HepG2 (cell line): ENCODE data around the gene CLPTM1L. TPM values are rescaled to one million over a fixed set of nuclear protein-coding genes. Genes with fewer than 3 reads are reported as not detected.

ENCODE experiments used
- ATF5 ChIP-seq: sonication (generic); formaldehyde crosslinking; IDR thresholded peaks from 2 replicates; pipeline ENCODE4 v1.4.0; 2020; ENCODE audit warnings: mild to moderate bottlenecking, low read depth, missing genetic modification reagents
- BCL6 ChIP-seq: IDR thresholded peaks from 2 replicates; pipeline ENCODE4 v1.6.1; 2016; ENCODE audit warnings: missing genetic modification reagents, missing compliant biosample characterization
- DPF2 ChIP-seq: sonication (generic); formaldehyde crosslinking; IDR thresholded peaks from 2 replicates; pipeline ENCODE4 v1.4.0; 2020; ENCODE audit warnings: mild to moderate bottlenecking, low read depth, missing genetic modification reagents, borderline replicate concordance
- FOXP1 ChIP-seq, 2 experiments: fragments of 450-650 bp in 1 of 2; IDR thresholded peaks; 2 replicates each; pipeline ENCODE4 v1.6.1; 2017 to 2018; ENCODE audit warnings: antibody characterized with exemption in 1 of 2
- GMEB1 ChIP-seq: sonication (generic); formaldehyde crosslinking; IDR thresholded peaks from 2 replicates; pipeline ENCODE4 v1.5.1; 2020; ENCODE audit warnings: missing genetic modification reagents, mild to moderate bottlenecking, borderline replicate concordance
- HOXA3 ChIP-seq: sonication (generic); formaldehyde crosslinking; IDR thresholded peaks from 2 replicates; pipeline ENCODE4 v1.5.0; 2020; ENCODE audit warnings: missing genetic modification reagents
- KLF11 ChIP-seq: IDR thresholded peaks from 2 replicates; pipeline ENCODE4 v1.6.1; 2016; ENCODE audit warnings: missing compliant biosample characterization
- NFE2 ChIP-seq: sonication (generic); formaldehyde crosslinking; IDR thresholded peaks from 2 replicates; pipeline ENCODE4 v1.4.0; 2020; ENCODE audit warnings: missing genetic modification reagents
- NFKB2 ChIP-seq: sonication (generic); formaldehyde crosslinking; IDR thresholded peaks from 2 replicates; pipeline ENCODE4 v1.4.0; 2020; ENCODE audit warnings: missing genetic modification reagents, borderline replicate concordance
- POLR2AphosphoS5 ChIP-seq: IDR thresholded peaks from 2 replicates; pipeline ENCODE4 v1.6.1; 2012; ENCODE audit warnings: low read depth, low read length
- THAP9 ChIP-seq: sonication (generic); formaldehyde crosslinking; IDR thresholded peaks from 2 replicates; pipeline ENCODE4; 2020; ENCODE audit warnings: missing genetic modification reagents, mild to moderate bottlenecking, borderline replicate concordance
- ZBTB1 ChIP-seq: sonication (generic); formaldehyde crosslinking; IDR thresholded peaks from 2 replicates; pipeline ENCODE4 v1.4.0; 2020; ENCODE audit warnings: missing genetic modification reagents, borderline replicate concordance
- ZFX ChIP-seq: sonication (generic); formaldehyde crosslinking; IDR thresholded peaks from 2 replicates; pipeline ENCODE4 v1.4.0; 2020; ENCODE audit warnings: mild to moderate bottlenecking, low read depth, missing genetic modification reagents, moderate library complexity
- ZMAT3 ChIP-seq: sonication (generic); formaldehyde crosslinking; conservative IDR thresholded peaks from 2 replicates; pipeline ENCODE4 v1.7.0; 2021; ENCODE audit warnings: missing genetic modification reagents
- ZNF253 ChIP-seq: sonication (generic); formaldehyde crosslinking; IDR thresholded peaks from 2 replicates; pipeline ENCODE4 v1.8.0; 2022; ENCODE audit warnings: mild to moderate bottlenecking, missing genetic modification reagents, borderline replicate concordance
- ZNF350 ChIP-seq: sonication (generic); formaldehyde crosslinking; IDR thresholded peaks from 2 replicates; pipeline ENCODE4 v1.4.0; 2020; ENCODE audit warnings: mild to moderate bottlenecking, low read depth, missing genetic modification reagents, borderline replicate concordance
- ZNF609 ChIP-seq: sonication (generic); formaldehyde crosslinking; IDR thresholded peaks from 2 replicates; pipeline ENCODE4 v1.4.0; 2020; ENCODE audit warnings: mild to moderate bottlenecking, missing genetic modification reagents, borderline replicate concordance
- ZNF773 ChIP-seq: sonication (generic); formaldehyde crosslinking; IDR thresholded peaks from 2 replicates; pipeline ENCODE4 v1.4.0; 2020; ENCODE audit warnings: missing genetic modification reagents, borderline replicate concordance
- ZZZ3 ChIP-seq: sonication (generic); formaldehyde crosslinking; IDR thresholded peaks from 2 replicates; pipeline ENCODE4 v1.4.0; 2020; ENCODE audit warnings: missing genetic modification reagents, mild to moderate bottlenecking, borderline replicate concordance
- polyA plus RNA-seq, 8 experiments: library from polyadenylated mRNA; depleted of rRNA in 3 of 8; stranded (reverse) in 7 of 8; unstranded in 1 of 8; fragments of >200 nt; fragmentation: Illumina TruSeq in 4 of 8; extraction: Trizol in 4 of 8; gene quantifications; 2 replicates each; pipeline versions ENCODE4 v1.2.1 to v1.2.3, GENCODE V29; 2011 to 2016; ENCODE audit warnings: low read depth in 4 of 8, missing spikeins in 1 of 8, mixed read lengths in 1 of 8; ENCODE audit not compliant: insufficient read depth in 1 of 8
- total RNA-seq, 5 experiments: library from RNA; depleted of rRNA; stranded (reverse); fragments of >200 nt; fragmentation: Illumina TruSeq; extraction: Trizol; gene quantifications; 2 replicates each; pipeline ENCODE4 v1.2.3, GENCODE V29; 2016; ENCODE audit warnings: low read depth in 1 of 5

The CLPTM1L gene
- total and polyA plus RNA-seq, 2 of the 13 experiments (the other 11 are each of a cell fraction or from before 2014, with no cell fraction given): 80.3 to 124 TPM

GRCh38 chr5:1344975-1345838 lies at the start of gene CLPTM1L (continued):
- TF ChIP-seq ZBTB1 (CRISPR knock-in tag) (no peak), ZNF350 (CRISPR knock-in tag) (peak; percentile 56; the same call in 1 of the 2 replicates), NFE2 (no peak), NFKB2 (CRISPR knock-in tag) (no peak), ZNF609 (no peak), ZFX (CRISPR knock-in tag) (peak; percentile 90), THAP9 (CRISPR knock-in tag) (no peak), GMEB1 (CRISPR knock-in tag) (peak; percentile 74), HOXA3 (CRISPR knock-in tag) (peak; percentile 88), ZNF773 (peak; percentile 30; the same call in 1 of the 2 replicates), POLR2AphosphoS5 (peak; percentile 44; the same call in 1 of the 2 replicates), ATF5 (CRISPR knock-in tag) (no peak), DPF2 (CRISPR knock-in tag) (no peak), BCL6 (CRISPR knock-in tag) (peak; percentile 70), FOXP1 (IDR thresholded peaks at IDR 0.05) (no peak), FOXP1 (CRISPR knock-in tag; IDR thresholded peaks at IDR 0.05) (no peak), KLF11 (CRISPR knock-in tag) (no peak), ZNF253 (no peak), ZZZ3 (no peak), ZMAT3 (CRISPR knock-in tag) (no peak)
